ENCODE results near the gene BDKRB2. TPM values are rescaled to one million over a fixed set of nuclear protein-coding genes. Genes with fewer than 3 reads are reported as not detected.

BDKRB2 gene
- total RNA-seq, 1 donor from 2014 or later = 0.49 TPM

DNA sequence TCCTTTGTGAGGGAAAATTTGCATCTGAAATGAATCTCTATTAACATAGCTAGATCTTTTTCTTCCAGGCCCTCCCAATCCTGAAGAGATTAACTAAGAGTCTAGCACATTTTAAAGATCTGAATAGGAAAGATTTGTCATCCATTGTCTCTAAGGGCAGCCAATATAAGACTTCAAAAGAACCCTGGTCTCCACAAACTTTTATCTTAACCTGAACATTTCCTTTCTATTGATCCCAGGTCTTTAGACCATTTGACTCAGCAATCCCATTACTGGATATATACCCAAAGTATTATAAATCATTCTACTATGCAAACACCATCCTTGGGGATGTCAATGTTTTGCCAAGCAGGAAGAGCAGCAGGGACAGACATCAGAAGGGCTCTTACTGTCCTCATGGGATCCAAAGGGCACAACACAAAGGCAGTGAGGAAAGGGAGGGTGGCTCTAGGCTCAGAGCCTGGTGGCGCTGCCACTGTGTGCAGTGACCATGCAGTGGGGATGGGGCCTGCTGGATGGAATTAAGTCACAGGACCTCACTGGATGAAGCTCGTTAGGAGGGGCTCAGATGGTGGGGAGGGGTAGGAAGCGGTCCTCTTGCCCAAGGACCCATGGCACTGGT is 12.7 kb upstream of the BDKRB2 start:
- TF ChIP-seq, protein P1, sequence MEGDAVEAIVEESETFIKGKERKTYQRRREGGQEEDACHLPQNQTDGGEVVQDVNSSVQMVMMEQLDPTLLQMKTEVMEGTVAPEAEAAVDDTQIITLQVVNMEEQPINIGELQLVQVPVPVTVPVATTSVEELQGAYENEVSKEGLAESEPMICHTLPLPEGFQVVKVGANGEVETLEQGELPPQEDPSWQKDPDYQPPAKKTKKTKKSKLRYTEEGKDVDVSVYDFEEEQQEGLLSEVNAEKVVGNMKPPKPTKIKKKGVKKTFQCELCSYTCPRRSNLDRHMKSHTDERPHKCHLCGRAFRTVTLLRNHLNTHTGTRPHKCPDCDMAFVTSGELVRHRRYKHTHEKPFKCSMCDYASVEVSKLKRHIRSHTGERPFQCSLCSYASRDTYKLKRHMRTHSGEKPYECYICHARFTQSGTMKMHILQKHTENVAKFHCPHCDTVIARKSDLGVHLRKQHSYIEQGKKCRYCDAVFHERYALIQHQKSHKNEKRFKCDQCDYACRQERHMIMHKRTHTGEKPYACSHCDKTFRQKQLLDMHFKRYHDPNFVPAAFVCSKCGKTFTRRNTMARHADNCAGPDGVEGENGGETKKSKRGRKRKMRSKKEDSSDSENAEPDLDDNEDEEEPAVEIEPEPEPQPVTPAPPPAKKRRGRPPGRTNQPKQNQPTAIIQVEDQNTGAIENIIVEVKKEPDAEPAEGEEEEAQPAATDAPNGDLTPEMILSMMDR (IDR thresholded peaks at IDR 0.05; ENCODE audit: borderline replicate concordance) = no peak
- Histone ChIP-seq H3K27me3 (ENCODE audit: low read depth) (peaks cover 93% of the 10 kb centered on the region), H3K9me3 (replicated peaks) (no peaks in the 10 kb centered on the region), H3K36me3 (no peaks in the 10 kb centered on the region), H3K4me1 (no peaks in the 10 kb centered on the region), H3K27ac (replicated peaks) (no peak overlapping the region), H3K4me3 (no peak overlapping the region)
- intact Hi-C loops (cut with micrococcal nuclease) = no loop called here
- DNase-seq = no peak

DNA sequence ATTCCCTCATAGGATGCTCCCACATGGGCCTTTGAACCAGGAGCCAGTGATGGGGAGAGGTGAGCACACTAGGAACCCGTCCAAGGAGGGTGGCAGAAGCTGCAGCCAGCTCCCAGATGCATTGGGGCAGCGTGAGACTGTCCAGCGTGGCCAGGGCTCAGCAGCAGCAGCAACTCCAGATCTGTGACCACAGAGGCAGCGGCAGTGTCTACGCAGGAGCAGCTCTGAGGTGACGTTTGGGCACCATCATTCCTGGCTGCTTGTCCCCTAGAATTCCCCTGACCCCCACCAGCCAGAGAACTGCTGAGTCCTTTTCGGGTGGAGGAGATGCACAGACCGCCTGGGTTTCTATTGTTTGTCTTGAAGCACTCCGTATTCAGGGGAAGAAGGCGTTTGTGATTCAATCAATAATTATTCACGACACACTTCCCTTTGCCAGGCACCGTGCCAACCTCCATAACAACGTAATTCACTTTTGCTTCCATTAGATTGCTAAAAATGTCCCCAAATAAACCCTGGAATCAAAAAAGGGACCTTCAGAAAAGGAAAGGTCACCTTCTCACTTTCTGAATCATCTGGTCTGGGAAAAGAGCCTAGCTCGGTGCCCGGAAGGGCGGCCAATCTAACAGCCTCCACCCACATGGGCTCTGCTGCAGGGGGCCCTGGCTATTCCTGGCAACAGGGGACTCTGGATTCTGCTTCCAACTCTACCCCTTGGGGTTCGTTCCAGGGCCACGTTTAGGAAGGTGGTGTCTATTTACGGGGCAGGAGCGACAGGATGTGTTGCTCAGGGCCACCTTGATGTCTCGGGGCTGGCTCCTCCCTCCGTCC is 11.4 kb upstream of the BDKRB2 start:
- no peaks in the 10 kb centered on the region for H3K4me1 ChIP-seq
- intact Hi-C loops (cut with micrococcal nuclease) = no loop called here
- no peak for DNase-seq
- H3K4me3 ChIP-seq = no peak overlapping the region
- peaks cover 90% of the 10 kb centered on the region for H3K27me3 ChIP-seq (ENCODE audit: low read depth)
- no peaks in the 10 kb centered on the region for H3K9me3 ChIP-seq (replicated peaks)
- no peaks in the 10 kb centered on the region for H3K36me3 ChIP-seq
- no peak overlapping the region for H3K27ac ChIP-seq (replicated peaks)
- TF ChIP-seq, protein P1 (IDR thresholded peaks at IDR 0.05; ENCODE audit: borderline replicate concordance) = no peak

DNA sequence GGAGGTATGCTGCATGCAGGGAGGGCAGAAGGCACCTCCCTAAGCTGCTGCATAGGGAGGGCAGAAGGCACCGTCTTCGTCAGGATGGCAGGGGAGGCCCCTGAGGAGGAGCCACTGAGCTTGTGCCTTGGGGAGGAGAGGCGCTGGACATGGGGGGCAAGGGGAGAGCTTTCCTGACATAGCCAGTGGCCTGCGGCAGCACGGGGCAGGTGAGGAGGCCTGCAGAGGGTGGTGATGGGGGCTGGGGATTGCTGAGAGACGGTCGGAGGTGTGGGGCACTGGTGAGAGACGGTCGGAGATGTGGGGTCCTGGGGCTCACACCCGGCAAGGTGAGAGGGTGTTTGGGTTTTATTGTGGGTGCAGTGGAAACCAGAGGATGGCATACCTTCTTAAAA is 10.4 kb upstream of the BDKRB2 start:
- DNase-seq = no peak
- no peak overlapping the region for H3K27ac ChIP-seq (replicated peaks)
- no peaks in the 10 kb centered on the region for H3K9me3 ChIP-seq (replicated peaks)
- no peaks in the 10 kb centered on the region for H3K36me3 ChIP-seq
- H3K27me3 ChIP-seq (ENCODE audit: low read depth) = peaks cover 80% of the 10 kb centered on the region
- intact Hi-C loops (cut with micrococcal nuclease) = no loop called here
- TF ChIP-seq, protein P1 (IDR thresholded peaks at IDR 0.05; ENCODE audit: borderline replicate concordance) = no peak
- H3K4me1 ChIP-seq = peaks cover 3% of the 10 kb centered on the region
- no peak overlapping the region for H3K4me3 ChIP-seq

DNA sequence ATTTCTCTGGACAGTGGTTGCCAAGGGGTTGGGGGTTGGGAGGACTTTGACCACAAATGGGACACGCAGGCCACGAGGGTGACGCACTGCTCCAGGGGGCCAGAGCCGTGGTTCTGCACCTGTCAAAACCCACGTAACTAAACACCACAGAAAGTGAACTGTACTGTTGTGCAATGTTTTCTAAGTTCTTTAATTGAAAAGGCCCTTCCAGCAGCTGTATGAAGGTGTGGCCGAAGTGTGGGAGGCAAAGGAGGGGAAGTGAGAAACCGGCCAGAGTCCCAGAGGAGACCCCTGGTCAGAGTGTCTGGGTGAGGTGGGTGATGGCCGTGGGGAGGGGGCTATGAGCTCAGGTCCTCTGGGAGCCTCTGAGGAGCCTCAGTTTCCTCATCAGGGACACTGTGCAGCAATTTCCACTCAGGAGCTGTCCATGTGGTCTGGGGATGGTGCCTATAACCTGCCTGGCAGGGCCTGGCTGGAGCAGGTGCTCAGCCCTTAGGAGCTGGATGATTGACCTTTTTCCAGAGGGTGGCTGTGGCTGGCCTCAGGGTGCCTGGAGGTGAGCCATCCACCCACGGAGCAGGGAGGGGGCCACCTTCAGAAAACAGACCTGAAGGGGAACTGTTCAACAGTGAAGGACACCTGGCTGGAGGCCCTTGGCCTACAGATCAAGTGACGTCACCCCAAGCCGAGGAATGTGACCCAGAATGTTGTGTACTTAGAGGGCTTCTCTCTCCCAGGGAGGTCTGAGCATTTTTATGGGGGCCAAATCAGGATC is 9.8 kb upstream of the BDKRB2 start:
- Histone ChIP-seq H3K4me1 (peaks cover 3% of the 10 kb centered on the region), H3K27ac (replicated peaks) (no peak overlapping the region), H3K27me3 (ENCODE audit: low read depth) (peaks cover 74% of the 10 kb centered on the region), H3K36me3 (no peaks in the 10 kb centered on the region), H3K4me3 (no peak overlapping the region), H3K9me3 (replicated peaks) (no peaks in the 10 kb centered on the region)
- no peak for DNase-seq
- TF ChIP-seq, protein P1 (IDR thresholded peaks at IDR 0.05; ENCODE audit: borderline replicate concordance) = no peak
- intact Hi-C loops (cut with micrococcal nuclease) = no loop called here

DNA sequence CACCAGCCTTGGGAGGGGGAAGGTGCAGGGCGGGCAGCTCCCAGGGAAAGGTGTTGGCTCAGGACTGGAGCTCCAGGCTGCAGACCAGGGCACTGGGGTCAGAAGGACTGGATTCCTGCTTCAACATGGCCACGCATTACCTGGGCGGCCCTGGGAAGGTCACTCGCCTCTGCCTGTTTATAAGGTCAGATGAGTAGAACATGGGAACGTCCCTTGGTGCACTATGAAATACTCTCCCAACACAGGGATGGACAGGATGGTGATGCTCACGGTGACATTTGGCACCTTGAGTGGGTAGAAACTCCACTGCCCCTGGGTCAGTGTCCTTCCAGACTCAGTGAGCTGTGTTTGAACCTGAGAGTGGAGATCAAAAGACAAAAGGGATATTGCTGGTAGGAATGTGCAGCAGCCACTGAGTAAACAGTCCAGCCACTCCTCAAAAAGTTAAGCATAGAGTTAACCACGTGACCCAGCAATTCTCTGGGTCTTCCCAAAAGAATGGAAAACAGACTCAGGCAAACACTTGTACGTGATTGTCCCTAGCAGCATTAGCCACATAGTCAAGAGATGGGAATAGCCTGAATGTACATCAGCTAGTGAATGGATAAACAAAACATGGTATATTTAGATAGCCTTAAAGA is 9.1 kb upstream of the BDKRB2 start:
- Histone ChIP-seq H3K27ac (replicated peaks) (no peak overlapping the region), H3K4me1 (peaks cover 3% of the 10 kb centered on the region), H3K27me3 (ENCODE audit: low read depth) (peaks cover 72% of the 10 kb centered on the region), H3K9me3 (replicated peaks) (no peaks in the 10 kb centered on the region), H3K4me3 (no peak overlapping the region), H3K36me3 (no peaks in the 10 kb centered on the region)
- intact Hi-C loops (cut with micrococcal nuclease) = no loop called here
- TF ChIP-seq, protein P1 (IDR thresholded peaks at IDR 0.05; ENCODE audit: borderline replicate concordance) = no peak
- DNase-seq = no peak

Data from left ventricle myocardium inferior (tissue), 1 donor.